T-helper 1 cell treated with Interleukin-12 subunit alpha and Interleukin-12 subunit beta and Interleukin-4 antibody, amounts not matched to agents 30 ng/mL and 1 ng/mL, for 36 hours (primary cell): ENCODE measurements around the gene CORIN. TPM values are rescaled to one million over a fixed set of nuclear protein-coding genes. Genes with fewer than 3 reads are reported as not detected.
"Not testable (repeated sequence)": the region's sequence is repeated elsewhere in the genome, so short reads cannot be mapped to it uniquely, and the experiment has no call there.

Experiments used
- intact Hi-C: fragments of 100-400 bp; cut with micrococcal nuclease; formaldehyde crosslinking; loops from one replicate; pipeline ENCODE4 v1.15.1; 2024
- total RNA-seq: library from RNA; stranded (reverse); gene quantifications from 2 replicates; pipeline ENCODE4 v1.2.3, GENCODE V29; 2022

CORIN gene
- total RNA-seq, 1 donor from 2014 or later: 0.34 TPM

DNA sequence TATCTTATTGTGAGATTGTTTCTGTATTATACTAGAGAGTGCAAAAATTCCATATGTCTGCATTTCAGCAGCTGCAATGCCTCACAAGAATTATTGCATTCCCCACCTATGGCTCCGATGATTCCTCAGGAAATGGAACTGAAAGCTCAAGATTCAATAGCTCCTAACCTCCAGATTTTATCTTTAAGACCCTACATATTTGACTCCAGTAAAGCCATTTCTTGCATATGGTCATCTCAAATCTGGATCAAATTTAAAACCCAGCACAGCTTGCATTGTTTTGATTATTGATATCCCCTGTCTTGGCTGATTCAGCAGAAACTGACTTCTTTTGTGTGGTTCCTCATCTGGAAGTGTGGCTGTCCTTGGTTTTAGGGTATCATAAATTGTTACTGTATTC is 142.6 kb downstream of the CORIN start:
- intact Hi-C loops: no loop called here

GRCh38 chr4:47694322-47694721 is 143.5 kb downstream of the CORIN start:
- intact Hi-C loops: no loop called here

GRCh38 chr4:47692691-47693090 is 145.2 kb downstream of the CORIN start:
- intact Hi-C loops: no loop called here

DNA sequence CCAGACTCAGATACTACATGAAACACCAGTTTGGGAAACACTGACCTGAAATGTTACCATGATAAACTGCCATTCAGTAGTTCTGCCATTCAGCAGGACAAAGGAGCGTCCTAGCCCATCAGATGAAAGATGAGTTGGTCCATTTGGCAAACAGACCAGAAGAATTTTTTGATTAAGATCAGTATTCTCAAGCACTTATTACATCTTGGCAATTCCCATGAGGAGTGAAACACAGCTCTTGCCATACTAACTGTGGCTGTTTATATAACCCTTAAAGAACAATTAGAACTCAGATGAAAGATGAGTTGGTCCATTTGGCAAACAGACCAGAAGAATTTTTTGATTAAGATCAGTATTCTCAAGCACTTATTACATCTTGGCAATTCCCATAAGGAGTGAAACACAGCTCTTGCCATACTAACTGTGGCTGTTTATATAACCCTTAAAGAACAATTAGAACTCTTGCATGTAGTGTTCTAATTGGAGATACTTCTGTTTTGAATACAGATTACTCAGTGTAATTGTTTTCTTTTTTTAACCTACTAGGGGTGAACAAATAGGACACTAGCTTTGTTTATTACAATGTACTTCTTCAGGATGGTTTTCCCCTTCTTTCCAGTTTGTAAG is 146.0 kb downstream of the CORIN start:
- intact Hi-C loops: not testable (repeated sequence)

DNA sequence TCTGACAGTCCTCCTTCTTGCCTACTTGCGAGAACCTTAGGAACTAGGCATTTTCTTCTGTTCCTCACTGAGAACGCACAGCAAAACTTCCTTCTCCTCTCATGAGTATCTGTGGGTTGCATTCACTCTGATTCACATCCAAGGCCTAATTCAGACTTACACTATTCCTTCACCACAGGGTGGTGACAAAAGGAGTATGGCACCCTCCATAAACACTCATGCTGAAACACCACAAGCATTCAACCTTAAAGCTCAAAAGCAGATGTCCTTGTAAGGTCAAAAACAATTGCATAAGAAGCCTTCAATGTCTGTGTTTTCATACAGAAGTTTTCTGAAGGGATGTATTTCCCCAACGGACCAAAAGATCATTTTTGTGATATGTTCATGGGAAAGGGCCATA is 147.3 kb downstream of the CORIN start:
- intact Hi-C loops: no loop called here

- intact Hi-C loops: loop anchor here (1.0 to 5.0 kb wide), 5 partner anchors 153 to 453 kb away; partner anchors contain the start of gene ATP10D
These were observed 151.5 kb downstream of the CORIN start for GRCh38 chr4:47686294-47686872.

DNA sequence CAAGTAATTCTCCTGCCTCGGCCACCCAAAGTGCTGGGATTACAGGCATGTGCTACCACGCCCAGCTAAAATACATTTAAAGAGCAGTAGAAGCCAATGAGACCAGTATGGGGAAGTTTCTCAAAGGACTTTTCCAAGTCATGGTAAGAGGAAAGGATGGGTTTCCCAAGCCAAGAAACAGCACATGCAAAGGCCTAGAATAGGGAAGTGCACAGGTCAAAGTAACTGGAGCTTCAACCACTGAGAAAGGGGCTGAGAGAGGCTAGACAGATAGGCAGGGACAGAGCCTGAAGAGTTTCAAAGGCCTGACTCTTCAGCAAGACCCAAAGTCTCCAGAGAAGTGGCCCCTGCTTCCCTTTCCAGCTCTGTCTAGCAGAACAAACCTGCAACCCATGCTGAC is 162.1 kb downstream of the CORIN start:
- intact Hi-C loops: no loop called here

- intact Hi-C loops: no loop called here
These were observed 163.7 kb downstream of the CORIN start for GRCh38 chr4:47674144-47674543.

- intact Hi-C loops: no loop called here
These were observed 165.2 kb downstream of the CORIN start for GRCh38 chr4:47672696-47673095.

DNA sequence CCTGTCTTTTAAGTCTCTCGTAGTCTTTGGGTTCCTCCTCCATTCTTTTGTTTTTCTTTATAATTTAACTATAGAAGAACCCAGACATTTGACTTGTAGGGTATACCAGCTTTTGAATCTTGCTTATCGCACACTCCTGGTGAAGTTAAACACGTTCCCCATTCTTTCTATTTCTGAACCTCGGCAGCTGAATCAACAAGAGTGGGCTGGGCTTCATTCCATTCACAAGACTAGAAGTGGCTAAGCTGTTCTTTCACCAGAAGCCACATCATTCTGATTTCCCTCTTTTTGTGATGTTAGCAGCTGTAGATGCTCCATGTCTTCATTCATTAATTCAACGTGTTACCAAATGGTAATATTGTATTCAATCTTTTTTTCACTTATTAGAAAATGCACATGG is 167.9 kb downstream of the CORIN start:
- intact Hi-C loops: loop anchor here (1.0 to 5.0 kb wide), 4 partner anchors 167 to 471 kb away; partner anchors contain the start of gene COMMD8

DNA sequence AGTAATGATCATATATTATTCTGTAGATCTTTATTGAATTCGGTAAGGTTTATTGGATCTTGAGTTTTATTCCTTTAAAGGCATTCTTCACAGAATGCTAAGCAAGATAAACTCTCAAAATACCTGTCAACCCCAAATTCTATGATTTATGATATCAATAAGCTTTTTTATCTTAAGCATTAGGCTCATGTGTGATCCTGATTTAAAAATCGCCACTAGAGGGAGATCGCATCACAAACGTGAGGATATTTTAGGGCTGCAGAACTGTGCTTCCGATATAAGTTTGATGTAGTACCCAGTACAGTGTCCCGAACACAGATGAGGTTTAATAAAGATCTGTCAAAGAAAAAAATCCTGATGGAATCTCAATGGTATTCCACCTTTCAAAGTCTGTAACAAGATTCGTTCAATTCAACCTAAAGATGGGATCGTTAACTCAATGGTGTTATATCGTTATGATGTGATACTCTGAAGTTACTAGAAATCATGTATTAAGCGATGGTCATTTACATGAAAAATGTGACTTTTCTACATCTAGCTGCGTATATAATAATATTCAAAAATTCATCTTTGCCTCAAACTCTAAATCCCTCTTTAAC is 169.0 kb downstream of the CORIN start:
- intact Hi-C loops: loop anchor here (1.0 to 5.0 kb wide), 5 partner anchors 168 to 472 kb away; partner anchors contain the start of gene COMMD8

DNA sequence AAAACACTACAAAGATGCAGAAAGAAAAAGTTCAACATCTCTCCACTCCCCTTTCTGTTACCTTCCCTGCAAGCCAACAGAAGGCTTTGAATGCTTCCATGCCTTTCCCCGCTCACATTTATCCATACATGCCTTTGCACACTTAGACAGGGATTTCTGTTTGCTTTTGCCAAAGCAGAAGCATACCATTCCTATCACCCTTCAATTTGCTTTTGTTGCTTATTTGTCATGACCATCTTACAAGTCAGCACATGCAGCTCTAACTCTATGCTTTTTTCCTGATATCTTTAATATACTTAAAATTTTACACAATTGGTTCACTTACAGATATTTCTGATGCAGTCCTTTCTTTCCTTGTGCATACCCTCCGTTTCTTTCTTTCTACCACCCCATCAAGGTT is 169.6 kb downstream of the CORIN start:
- intact Hi-C loops: loop anchor here (1.0 to 5.0 kb wide), 3 partner anchors 206 to 473 kb away; partner anchors contain the start of gene COMMD8

GRCh38 chr4:47667552-47667951 is 170.3 kb downstream of the CORIN start:
- intact Hi-C loops: loop anchor here (5.0 kb wide), 1 partner anchor 205 kb away; the partner anchor contains the start of gene COMMD8

DNA sequence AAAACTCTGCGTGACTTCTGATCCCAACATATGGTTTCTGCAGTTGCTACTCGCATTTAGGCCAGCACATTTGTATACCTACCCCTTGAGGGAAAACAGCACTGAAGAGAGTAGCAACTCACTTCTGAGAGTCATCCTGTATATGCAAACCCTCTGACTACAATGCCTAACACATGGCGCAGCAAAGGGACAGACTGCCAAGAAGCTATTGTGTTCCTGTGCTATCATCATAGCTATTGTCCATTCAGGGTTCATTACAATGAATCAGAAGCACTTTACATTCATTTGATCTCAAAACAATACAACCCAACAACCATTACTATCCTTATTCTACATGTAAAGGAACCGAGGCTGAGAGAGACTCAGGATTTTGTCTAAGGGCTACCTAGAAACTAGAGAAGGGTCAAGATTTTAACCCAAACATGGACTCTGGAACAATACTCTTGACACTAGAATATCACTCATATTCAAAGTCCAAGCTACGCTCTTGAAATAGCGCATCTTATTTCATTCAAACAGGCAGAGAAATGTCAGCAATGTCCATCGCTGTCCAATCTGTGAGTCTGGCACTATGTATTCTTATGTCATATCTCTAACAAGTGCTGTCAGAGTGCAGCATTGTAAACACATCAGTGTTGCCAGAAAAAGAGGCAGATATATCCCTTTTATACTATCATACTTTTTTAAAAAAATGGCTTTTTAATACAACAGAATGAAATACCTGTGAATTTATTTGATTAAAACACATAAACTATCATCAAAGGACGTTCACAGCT is 173.6 kb downstream of the CORIN start:
- intact Hi-C loops: no loop called here

GRCh38 chr4:47662975-47663374 is 174.9 kb downstream of the CORIN start:
- intact Hi-C loops: no loop called here

GRCh38 chr4:47661741-47662140 is 176.1 kb downstream of the CORIN start:
- intact Hi-C loops: no loop called here

- intact Hi-C loops: no loop called here
These were observed 178.5 kb downstream of the CORIN start for GRCh38 chr4:47659342-47659741.

DNA sequence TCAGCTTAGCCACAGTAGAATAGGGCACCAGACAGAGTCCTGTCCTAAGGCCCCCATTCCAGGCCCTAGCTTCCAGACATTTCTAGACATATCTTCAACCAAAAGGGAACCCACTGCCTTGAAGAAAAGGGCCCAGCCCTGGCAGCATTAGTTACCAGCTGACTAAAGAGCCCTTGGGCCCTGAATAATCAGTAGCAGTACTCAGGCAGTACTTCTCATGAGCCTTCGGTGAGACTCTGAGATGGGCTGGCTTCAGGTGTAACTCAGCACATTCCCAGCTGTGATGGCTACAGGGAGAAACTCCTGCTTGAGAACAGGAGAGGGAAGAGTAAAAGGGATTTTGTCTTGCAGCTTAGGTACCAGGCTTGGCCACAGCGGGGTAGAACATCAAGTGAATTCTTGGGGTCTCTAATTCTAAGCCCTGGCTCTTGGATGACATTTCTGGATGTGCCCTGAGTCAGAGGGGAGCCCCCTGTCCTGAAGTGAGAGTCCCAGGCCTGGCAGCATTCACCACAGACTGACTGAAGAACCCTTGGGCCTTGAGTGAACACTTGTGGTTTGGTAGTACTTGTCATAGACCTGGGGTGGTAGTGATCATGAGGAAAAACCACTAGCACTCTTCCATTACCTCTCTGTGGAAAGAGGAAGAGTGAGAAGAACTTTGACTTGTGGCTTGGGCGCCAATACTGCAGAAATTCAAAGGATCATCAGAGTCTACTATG is 182.7 kb downstream of the CORIN start:
- intact Hi-C loops: no loop called here

DNA sequence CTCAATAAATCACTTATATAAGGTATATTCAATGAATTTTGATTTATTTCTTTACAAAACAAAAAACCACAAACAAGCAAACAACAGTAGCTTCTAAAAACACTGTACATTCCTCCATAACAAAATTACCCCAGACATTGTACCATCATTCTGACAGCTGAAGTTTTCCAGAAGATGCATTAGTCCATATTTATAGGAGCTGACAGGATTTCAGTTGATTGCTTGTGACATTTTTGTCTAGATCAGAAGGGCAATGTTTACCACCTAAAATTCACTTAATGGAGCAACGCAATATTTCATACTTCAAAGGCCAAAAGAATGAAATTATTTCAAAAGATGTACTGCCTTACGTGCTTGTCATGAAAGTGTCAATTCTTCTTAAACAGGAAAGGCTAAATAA is 185.8 kb downstream of the CORIN start:
- intact Hi-C loops: no loop called here

DNA sequence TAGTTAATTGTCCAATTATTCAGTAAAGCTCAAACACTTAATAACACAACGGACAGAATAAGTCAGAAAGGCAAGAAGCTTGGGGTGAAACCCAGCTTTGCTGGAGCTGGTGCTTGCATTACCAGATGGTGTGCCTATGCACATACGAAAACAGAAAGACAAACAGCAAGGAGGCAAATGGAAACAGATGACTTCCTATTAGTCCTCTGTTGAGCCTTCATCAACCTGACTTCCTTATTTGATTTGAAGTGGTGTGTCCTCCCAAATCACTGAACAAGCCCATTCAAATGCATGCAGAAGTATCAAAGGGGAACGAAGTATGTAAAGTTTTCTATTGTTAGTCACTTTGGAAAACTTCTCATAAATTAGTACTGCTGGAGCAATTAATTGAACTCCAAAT is 186.6 kb downstream of the CORIN start:
- intact Hi-C loops: no loop called here

DNA sequence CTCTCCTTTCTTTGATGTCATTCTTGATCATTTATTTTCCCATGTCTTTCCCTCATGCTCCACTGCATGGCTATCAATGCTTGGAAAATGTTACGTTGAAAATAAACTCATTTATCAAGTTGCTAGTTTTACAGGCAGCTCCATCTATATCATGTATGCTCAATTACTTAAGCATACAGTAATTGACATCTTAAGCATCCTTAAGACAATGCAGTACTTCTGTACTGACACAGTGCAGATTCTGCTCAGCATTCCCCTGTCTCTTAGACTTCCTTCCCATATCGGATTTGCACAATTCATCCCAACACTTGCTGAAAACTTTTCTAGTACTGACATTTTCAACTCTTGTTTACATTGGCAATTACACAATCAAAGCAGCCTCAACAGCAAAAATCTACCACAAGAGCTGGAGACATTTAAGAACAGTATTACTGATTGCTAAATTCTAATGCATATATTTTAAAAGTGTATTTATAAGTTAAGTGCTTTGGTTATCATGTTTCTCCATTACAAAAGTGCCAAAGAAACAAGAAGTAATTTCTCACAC is 187.2 kb downstream of the CORIN start:
- intact Hi-C loops: no loop called here
